AG08395 (cell line): ENCODE data around the gene RTP4.
"Not testable (repeated sequence)": the region's sequence is repeated elsewhere in the genome, so short reads cannot be mapped to it uniquely, and the experiment has no call there.

ENCODE experiments used
- DNase-seq: peaks from one replicate; pipeline ENCODE4 v3.0.0; 2012; ENCODE audit warnings: mixed read lengths, low spot score

RTP4 gene

DNA sequence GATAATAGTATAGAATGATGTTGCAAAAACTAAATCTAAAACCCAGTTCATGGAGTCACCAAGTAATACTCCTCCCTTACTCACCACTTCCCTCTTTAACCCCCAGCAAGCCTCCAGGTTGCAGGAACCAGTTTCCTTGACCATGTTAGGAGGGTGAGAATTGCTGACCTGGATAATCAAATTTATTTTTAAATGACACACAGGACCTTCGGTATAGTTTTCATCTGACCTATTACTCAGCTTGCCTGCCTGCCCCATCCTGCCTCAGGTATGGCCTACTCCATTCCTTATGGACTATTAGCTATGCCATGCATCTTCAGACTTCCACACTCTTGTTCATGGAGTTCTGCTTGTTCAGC, 883 bp downstream of the RTP4 start:
- DNase-seq = peak; percentile 11

DNA sequence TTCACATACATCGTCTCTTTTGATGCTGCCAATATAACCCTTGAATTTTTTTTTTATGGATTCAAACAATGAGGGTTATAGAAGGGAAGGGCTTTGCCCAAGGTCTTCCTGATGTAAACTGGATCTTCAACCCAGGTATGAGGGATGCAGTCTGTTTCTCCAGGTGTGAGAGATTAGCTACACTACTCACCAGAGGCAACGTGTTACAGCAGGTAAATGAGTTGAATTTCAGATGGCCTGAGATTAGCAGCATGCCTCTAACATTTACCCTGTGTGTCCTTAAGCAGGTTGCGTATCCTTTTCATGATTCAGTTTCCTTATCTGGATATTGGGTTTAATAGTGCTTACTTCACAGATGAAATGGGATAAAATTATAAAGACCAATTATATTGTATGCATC, 1.9 kb downstream of the RTP4 start:
- DNase-seq = no peak

DNA sequence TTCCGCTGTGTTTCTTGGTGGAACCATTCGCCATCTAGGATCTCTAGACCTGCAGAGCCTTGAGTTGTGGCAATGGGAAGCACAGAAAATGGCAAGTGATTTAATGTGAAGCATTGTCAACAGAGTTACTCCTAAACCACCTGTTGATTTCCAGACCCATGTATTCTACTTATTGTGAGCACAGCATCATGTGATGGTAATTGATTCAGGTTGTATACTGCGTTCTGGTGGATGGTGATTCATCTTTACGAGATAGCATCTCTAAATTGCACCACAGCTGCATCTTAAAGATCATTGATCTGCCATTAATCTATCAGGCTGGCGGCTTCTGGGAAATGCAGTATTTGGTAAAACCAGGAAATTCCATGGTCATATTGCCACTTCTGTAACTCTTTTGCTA, 7.4 kb downstream of the RTP4 start:
- no peak for DNase-seq

DNA sequence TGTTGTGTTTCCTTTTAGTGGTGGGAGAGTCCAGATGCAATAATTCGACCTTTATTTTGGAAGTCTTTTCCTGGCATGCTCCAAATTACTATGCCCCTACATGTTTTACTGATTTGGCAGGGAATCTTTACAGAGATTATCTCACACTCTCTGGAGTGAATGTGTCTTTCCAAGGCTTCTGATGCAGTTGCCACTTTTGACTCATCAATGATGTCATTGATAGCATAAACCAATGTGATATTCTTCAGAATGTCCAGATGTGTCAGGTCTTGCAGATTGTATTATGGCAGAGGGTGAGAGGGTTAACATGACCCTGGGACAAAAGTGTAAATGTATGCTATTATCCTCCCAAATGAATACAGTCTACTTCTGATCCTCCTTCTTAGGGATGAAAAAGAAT, 9.7 kb downstream of the RTP4 start:
- no peak for DNase-seq

DNA sequence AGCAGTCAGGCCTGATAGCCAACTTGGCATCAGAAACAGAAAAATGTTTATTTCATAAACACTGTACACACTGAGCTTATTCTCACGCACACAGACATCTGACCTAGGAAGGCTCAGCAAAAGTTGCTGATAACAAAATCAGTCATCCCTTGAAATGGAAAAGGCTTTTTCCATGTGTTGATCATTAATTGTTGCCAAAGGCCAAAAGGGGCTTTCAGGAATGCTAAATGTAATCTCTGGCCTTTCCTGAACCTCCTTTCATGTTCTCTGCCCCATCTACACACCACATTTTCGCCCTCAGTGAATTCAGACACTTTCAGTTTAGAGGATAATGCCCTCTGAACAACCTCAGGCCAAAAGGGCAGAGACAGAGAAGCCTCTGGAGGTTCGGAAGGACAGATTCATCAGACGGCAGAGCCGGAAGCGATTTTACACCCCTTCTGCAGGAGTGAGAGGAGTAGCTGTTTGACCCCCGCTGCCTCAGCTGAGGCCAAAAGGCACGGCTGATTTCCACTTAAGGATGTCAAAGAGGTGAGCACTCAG, 14.5 kb downstream of the RTP4 start:
- no peak for DNase-seq

DNA sequence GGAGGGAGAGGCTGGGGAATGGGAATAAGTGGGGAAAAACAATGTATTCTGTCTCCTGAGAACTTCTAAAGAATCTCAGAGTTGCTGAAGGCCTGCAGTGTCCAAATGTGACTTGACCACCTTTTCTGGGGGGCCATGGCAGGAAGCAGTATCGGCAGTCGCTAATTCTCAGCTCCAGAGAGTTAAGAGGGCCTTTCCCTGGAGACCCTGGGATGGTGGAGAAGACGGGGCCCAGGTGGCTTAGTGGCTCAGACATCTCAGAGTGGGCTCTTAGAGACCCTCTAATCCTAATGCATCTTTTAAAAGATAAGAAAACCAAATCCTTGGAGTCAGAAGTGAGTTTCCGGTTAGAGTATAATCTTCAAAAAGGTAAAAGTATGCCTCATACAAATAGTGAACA, 15.1 kb downstream of the RTP4 start:
- no peak for DNase-seq

DNA sequence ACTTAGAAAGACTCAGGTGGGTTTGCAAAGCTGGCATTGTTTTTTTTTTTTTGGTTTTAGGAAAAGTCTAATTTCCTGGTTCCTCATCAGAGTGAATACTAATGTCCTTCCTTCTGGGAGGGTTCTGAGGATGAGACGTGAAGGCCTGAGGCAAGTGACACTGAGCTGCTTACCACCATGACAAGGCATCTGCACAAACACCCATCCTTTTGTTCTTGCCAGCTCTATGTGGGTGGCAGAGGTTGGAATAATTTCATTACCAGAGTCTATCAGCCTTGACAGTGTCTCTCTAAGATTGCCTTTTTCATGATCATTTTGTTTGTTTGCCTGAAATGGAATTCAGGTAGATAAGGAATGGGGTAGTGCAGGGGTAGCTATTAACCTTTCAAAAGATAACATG, 17.1 kb downstream of the RTP4 start:
- DNase-seq = no peak

DNA sequence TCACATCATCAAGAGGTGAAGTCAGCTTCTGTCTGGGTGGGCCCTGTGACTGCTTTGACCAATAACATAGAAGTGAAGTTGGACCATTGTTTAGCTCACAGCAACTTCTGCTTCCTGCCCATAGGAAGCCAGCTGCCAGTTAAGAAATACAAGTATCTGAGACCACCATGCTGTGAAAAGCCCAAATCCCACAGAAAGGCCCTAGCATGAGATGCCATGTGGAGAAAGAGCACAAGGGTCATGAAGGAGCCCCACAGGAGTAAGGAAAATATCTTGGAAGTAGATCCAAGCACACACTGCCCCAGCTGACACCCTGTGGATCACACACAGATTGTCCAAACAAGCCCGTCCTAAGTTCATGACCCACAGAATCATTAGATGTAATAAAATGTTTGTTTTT, 28.5 kb downstream of the RTP4 start:
- DNase-seq = no peak

DNA sequence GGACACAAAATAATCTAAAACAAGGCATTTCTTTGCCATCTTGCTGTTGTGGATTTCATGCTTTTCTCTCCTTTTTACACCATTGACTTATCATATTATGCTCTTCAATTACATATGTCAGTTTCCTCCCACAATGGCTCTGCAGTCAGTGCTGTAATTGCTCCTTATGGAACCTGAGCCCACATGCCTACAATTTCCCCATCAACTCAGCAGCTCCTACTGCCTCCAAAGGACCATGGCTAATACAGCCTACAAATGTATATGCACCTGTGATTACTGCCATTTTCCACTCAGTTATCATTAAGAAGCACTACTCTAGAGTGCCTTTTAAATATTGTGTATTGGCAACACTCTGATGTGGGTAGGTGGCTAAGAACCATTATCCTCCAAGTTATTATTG, 30.8 kb downstream of the RTP4 start:
- no peak for DNase-seq

DNA sequence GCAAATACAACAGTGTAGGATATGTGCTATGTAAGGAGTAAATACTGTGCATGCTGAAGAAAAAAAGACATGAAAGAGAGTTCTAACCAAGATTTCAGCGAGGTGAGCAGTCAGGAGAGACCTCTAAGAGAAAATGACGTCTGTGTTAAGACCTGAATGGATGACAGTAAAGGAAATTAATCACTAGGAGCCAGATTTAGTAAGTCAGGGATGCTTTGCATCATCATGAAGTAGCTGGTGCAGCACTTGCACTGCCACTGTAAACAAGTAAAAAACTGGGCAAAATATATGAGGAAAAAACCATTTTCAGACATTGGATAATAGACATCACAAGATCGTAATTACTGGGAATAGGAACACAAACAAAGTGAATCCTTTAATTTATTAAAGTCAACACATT, 32.6 kb downstream of the RTP4 start:
- no peak for DNase-seq

DNA sequence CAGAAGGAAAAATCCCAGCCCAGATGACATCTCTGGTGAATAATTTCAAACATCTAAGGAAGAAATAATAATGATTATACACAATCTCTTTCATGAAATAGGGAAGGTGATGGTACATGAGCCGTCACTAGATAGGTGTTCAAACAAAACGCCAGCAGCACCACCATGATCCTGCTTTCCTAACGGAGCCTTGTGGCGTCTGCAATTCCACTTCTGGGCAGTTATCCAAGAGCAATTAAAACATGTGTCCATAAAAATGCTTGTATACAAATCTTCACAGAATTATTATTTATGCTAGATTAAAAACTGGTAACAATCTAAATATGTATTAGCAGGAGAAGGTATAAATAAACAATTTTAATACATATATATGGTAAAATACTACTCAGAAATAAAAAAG, 33.7 kb downstream of the RTP4 start:
- no peak for DNase-seq

DNA sequence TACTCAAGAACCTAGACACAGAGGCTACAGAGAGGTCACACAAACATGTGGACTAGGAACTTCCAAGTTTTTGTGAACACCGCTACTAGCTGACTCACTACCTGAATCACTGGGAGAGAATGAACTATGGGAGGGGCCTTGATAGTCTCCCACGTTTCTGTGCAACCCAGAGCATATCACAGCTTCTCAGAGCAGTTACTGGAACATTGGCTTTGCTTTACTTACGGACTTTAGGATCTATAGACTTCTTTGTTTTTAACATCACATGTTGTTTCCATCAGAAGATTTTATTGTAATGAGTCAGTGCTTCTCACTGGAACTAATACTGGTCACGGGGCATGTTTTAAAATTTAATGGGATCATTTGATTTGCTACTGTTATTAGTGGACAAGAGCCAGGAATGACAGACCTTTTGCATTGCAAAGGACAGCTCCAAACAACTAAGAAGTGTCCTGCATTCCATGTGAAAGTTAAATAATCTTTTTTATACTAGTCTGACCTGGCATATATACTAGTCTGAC, 35.6 kb downstream of the RTP4 start:
- DNase-seq = peak; percentile 88

DNA sequence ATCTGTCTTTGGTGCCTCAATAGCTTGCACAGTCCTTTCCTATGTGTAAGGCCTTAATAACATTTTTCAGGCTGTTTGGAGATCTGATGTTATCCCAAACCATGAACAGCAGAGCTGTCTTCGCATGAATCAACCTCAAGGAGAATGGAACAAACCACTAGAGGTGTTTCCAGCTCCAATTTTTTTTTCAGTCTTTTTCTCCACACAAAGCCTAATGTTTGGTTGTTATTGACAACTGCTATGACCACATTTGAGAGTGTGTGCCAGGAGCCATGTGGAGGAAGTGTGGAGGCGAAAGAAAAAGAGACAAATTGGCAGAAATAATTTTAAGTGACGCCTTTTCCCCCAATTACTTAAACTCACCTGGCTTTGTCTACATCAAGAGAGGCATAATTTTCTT, 38.7 kb downstream of the RTP4 start:
- DNase-seq = peak; percentile 18

DNA sequence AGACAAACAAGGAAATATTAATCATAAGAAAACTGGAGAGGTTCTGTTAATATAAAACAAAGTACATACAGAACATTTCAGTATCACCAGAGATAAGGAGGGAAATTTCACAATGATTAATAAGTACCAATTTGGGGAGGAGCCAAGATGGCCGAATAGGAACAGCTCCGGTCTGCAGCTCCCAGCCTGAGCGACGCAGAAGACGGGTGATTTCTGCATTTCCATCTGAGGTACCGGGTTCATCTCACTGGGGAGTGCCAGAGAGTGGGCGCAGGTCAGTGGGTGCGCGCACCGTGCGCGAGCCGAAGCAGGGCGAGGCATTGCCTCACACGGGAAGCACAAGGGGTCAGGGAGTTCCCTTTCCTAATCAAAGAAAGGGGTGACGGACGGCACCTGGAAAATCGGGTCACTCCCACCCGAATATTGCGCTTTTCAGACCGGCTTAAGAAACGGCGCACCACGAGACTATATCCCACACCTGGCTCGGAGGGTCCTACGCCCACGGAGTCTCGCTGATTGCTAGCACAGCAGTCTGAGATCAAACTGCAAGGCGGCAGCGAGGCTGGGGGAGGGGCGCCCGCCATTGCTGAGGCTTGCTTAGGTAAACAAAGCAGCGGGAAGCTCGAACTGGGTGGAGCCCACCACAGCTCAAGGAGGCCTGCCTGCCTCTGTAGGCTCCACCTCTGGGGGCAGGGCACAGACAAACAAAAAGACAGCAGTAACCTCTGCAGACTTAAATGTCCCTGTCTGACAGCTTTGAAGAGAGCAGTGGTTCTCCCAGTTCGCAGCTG, 44.0 kb downstream of the RTP4 start:
- not testable (repeated sequence) for DNase-seq
